Fibroblast of skin of back (primary cell): ENCODE data around the gene CDH23. TPM values are rescaled to one million over a fixed set of nuclear protein-coding genes. Genes with fewer than 3 reads are reported as not detected.
A peak's percentile ranks its signal among the peaks of the same experiment; 100 is the strongest.
"Not testable (repeated sequence)": the region's sequence is repeated elsewhere in the genome, so short reads cannot be mapped to it uniquely, and the experiment has no call there.

Source experiments
- DNase-seq: peaks from one replicate; pipeline ENCODE4 v3.0.0-alpha.2; 2013
- polyA plus RNA-seq, 2 experiments: library from polyadenylated mRNA; unstranded; fragments of 120-200 nt; gene quantifications; one replicate each; pipeline ENCODE4 v1.2.1, GENCODE V29; 2013; ENCODE audit not compliant: insufficient read length in 2 of 2

Gene CDH23
- polyA plus RNA-seq (2013, experiment 1 of 2; ENCODE audit: insufficient read length) = 0.02 TPM
- polyA plus RNA-seq (2013, experiment 2 of 2; ENCODE audit: insufficient read length) = not detected

DNA sequence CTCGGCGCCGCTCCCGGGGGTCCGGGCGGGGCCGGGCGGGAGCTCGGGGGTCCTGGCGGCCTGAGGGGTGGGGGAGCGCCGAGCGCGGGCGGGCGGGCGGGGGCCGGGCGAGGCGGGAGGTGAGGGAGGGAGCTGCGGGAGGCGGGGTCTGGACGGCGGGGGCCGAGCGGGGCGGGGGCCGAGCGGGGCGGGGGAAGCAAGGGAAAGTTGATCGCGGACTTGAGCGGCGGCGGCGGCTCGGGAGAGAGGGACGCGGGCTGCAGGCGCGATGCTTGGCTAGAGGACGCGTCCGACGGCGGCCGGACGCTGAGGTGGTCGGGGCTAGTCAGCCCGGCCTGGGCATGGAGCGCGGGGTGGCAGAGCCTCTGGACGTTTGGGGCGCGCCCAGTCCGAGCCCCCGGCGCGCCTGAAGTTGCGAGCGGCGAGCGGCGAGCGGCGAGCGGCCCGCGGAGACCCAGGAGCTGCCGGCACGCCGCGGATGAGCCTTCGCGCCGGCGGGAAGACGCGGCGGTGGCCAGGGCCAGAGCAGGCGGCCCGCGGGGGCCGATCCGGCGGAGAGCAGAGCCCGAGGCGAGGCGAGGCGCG is at the start of gene CDH23:
CDH23 (plus strand) TSS at position 210 of the 585 bp plus-strand sequence. CDS start 42,912 bp downstream, outside the sequence.
- DNase-seq = no peak

DNA sequence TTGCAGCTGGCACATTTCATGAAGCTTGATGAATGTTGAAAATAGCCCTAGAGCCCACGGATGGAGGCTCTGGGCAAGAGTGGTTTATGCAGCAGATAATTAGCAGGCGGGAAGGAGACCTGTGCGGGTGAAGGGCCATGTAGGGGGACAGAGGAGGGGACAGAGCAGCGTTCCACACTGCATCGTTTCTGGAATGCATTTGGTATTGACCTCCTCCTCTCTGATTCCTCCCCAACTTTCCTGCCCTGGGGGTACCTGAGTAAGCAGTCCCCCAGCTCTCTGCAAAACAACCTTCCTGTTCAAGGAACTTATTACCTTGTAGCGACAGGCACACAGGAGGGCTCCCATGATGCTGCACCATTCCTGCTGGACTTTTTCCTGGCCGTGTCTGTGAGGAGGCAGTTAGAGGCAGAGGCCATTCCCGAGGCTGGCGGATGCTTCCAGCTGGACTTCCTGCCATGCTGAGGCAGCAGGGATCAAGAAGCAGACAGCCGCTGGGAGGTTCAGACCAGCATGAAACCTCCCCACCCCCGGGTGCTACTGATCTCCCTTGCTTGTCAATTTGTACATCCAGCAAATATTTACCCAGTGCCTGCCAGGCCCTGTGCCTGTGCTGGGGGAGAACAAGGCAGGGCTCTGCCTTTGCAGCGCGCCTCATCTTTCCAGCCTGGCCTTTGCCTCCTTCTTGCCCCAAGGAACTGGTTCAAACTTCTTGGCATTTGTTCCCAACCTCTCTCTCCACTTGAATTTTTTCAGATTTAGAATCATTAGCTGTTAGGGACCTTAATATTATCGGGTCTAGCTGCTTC is 48.9 kb upstream of the CDH23 start:
- DNase-seq = no peak

DNA sequence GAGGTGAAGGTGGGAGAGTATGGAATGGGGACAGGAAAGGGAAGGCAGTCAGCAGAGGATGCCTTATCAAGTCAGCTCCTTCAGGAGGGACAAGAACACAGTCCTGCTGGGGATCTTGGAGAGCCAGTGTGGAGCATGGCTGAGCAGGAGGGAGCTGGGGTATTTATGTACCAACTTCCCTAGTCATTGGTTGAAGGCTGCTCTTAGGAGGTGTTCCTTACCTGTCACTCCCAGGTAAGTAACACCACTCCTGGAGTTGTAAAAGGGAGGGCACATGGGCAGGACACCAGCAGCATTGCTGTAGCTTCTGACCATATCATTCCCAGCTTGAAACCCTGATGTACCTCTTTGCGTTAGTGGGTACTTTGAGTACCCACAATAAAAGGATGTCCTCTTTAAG is 47.9 kb upstream of the CDH23 start:
- DNase-seq = no peak

DNA sequence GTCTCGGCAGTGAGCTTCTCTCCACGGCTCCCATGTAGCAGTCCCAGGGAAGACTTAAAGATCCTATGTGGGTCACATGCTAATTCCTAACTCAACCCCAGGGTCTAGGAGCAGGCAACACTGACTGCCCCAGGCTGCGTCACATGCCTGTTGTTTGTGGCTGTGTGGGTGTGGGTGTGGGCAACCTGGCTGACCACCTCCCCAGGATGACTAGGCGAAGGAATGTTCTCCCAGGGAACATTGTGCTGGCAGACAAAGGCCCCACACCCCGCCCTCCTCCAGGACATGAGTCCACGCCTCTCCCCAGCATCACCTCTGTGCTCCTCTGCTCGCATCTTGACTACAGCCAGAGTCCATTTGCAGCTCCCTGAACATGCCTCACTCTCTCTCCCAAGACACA is 47.3 kb upstream of the CDH23 start:
- DNase-seq = no peak

DNA sequence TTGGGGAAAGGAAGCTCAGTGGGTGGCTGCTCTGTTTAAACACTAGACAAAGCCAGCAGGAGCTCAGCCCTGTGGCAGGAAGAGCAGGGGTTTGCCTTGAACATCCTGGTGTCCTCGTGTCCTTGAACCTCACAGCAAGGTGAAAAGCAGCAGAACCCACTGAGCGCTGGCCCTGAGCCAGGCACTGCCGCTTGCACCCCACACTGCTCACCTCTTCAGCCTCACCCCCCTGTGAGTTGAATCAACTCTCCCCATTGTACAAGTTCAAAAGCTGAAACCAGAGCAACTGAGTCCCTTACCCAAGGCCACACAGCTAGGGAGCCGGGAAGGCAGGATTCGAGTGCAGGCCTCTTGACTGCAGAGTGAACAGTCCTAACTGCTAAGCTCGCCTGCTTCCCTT is 45.6 kb upstream of the CDH23 start:
- DNase-seq = no peak

DNA sequence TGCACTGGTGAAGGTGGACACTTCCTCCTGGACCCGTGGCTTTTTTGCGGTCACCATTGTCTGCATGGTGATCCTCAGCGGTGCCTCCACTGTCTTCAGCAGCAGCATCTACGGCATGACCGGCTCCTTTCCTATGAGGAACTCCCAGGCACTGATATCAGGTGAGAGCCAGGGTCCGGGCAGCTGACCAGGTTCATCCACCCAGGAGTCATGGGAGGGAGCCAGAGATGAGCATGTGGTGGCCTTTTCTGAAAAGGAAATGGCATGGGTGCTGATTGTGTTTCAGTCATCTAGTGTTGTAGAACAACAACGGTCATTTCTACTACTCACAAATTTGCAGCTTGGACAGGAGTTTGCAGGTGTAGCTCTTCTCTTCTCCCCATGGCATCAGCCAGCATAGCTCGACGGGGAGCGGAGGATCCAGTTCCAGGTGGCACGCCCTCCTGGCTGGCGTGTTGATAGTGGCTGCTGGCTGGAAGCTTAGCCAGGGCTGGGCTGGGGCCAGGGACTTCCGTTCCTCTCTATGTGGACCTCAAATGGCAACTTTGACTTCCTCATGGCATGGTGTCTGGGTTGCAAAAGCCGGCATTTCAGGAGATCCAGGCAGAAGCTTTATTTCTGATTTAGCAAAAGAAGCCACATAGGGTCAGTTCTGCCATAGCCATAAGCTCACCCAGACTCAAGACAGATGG is 44.9 kb upstream of the CDH23 start:
- DNase-seq = no peak

DNA sequence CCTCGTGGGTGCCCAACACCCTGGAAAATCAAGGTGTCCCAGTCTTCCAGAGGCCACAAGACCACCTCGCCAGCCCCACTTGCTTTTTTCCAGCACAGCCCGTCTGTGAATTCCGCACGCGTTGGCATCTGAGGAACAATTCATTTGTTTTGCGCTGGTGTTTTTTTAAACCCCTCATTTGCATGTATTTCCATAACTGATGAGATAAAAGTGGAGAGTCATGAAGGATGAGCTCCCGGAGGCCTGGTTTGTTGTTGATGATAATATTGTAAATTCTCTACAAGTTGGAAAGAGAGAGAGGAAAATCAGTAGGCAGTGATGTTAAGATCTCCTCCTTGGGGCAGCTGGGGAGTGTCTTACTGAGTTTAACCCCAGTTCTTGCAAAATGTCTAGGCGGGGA is 43.1 kb upstream of the CDH23 start:
- DNase-seq = no peak

DNA sequence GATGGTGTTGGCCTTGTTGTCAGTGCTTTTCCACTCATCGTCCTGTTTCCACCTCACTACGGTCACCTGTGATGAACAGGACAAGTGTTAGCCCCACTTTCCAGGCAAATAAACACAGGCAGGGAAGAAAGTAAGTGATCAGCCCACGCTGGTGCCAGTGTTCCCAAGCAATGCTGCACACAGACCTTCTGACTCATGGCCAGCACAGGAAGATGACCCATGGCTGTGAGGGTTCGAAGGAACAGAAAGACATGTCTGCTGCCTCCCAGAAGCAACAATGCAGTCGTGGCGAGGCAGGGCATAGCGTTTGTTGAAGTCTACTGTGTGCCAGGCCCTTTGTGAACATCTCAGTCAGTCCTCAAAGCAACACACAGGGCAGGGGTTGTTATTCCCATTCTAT is 41.9 kb upstream of the CDH23 start:
- no peak for DNase-seq

DNA sequence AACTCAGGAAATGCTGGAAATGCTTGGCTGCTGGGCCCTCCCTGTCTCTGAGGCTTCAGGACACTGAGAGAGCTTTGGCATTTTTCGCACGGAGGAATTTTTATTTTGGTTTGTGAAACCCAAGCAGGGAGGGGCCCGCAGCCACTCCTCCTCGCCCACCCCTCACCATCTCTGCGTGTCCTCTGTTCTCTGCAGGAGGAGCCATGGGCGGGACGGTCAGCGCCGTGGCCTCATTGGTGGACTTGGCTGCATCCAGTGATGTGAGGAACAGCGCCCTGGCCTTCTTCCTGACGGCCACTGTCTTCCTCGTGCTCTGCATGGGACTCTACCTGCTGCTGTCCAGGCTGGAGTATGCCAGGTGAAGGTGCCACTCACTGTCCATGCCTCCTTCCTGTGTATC is 40.8 kb upstream of the CDH23 start:
- no peak for DNase-seq

DNA sequence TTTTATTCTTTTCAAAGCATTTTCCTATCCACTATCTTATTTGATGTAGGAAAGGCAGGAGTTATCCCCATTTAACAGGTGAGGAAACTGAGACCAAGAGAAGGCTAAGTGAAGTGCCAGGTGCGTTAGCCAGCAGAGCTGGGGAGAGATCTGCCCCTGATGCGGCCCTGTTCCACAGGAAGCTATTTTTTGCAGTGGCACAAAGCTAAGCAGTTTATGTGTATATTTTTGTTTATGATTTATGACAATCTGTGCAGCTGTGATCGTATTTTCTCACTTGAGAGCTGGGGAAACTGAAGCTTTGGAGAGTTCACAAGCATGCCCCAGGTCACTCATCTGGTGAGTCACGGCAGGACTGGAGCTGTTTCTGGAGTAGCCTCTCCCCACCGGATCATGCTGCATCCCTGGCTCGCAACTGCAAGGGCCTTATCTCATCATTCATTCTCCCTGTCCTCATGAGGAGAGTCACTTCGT is 38.9 kb upstream of the CDH23 start:
- DNase-seq = no peak

DNA sequence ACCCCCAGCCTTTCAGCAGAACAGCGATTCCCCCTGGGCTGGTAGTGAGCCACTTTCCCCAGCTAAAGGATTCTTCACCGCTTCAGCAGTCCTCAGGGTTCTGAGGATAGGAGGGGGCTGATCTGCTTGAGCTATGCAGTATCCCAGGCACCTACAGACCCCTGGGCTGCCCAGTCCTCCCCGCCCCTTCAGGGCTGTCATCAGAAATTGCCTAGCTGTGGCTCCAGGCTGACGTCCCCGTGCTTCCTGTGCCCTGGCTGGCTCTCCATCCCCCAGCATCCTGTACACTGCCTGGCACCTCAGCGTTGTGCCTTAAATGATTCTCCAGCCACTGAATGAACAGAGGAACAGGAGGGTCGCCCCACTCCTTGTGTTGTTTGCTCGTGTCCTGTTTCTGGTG is 38.4 kb upstream of the CDH23 start:
- no peak for DNase-seq

DNA sequence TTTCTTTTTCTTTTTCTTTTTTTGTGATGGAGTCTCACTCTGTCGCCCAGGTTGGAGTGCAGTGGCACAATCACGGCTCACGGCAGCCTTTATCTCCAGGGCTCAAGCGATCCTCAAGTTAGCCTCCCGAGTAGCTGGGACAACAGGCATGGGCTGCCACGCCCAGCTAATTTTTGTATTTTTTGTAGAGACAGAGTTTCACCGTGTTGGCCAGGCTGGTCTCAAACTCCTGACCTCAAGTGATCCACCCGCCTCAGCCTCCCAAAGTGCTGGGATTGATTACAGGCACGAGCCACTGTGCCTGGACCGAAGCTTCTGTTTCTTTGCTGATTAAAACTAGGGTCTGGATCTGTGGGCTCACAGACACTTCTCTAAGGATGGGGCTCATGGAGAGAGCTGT is 37.8 kb upstream of the CDH23 start:
- DNase-seq = not testable (repeated sequence)

DNA sequence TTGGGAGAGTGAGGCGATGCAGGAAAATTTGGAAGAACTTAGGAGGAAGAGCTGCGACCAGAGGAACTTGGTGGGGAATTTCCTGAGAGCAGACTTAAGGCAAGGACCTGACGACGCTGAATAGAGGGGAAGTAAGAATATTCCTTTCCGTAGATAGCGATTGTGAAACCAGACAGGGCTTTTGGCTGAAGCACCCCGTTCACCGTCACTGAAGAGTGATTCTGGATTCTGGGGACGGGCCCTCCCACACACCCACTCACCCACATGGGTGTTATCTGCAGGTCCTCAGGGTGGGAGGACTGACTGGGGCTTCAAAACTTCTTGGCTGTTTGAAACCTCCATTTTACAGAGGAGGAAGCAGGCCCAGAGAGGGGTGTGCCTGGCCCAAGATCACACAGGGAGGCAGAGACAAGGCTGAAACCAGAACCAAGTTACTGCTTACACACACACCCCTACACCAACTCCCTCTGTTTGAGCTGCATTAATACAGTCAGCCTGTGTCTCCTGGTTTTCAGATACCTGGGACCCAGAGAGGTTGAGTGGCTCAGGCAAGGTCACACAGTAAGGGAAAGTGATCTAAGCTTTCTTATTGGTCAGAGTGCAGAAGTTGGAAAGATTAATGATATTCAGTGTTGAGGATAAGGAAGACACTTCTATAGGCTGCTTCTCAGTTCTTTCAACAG is 37.2 kb upstream of the CDH23 start:
- DNase-seq = no peak

DNA sequence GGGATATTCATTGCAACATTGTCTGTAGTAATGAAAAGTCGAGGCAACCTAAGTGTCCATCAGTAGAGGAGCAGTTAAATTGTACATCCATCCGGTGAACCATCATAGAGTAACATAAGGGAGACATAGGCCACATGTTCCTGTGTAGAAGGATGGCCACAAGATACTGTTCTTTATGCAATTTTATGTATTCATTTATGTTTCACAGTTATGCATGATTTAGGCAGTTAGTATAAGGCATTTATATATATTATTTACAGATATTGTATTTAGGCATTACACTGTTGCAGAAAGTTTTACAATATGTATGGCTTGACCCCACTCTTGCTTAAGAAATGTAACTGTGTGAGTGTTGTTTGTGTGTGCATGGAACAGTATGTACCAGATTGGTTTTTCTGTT is 36.0 kb upstream of the CDH23 start:
- DNase-seq = no peak

DNA sequence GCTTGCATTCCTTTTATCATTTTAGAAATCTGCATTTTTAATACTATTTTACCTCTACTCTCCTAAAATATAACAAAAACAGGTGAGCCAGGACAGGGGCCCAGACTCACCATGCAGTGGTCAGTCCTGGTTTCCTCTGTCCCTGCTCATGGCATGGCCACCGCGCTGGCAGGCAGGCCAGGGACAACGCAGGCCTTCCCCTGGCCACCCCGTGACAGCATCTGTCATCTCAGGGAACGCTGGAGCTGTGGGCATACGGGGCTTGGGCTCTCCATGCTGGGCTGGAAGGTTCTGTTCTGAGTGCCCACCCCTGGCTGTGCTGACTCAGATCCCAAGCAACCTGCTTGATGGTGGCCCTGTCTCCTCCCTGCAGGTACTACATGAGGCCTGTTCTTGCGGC is 35.1 kb upstream of the CDH23 start:
- no peak for DNase-seq

DNA sequence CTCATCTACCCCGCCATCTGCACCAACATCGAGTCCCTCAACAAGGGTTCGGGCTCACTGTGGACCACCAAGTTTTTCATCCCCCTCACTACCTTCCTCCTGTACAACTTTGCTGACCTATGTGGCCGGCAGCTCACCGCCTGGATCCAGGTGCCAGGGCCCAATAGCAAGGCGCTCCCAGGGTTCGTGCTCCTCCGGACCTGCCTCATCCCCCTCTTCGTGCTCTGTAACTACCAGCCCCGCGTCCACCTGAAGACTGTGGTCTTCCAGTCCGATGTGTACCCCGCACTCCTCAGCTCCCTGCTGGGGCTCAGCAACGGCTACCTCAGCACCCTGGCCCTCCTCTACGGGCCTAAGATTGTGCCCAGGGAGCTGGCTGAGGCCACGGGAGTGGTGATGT is 34.6 kb upstream of the CDH23 start:
- DNase-seq = no peak

DNA sequence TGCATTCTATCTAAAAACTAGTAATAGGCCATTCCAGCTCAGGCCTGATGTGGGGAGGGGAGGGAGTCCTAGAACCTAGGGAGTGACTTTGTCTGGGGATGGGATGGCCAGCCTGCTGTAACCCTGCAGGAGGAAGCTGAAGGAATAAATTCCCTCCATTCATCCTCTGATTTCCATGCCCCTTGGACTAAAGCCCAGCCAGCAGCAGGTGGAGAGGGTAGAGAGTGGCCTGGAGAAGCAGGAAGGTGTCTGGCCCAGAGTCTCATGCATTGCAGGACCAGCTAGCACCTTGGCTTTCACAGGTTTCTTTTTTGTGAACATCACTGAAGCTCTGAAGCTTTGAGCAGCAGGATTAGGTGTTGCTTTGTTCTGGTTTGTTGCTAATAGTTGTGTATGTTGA is 32.8 kb upstream of the CDH23 start:
- DNase-seq = no peak

DNA sequence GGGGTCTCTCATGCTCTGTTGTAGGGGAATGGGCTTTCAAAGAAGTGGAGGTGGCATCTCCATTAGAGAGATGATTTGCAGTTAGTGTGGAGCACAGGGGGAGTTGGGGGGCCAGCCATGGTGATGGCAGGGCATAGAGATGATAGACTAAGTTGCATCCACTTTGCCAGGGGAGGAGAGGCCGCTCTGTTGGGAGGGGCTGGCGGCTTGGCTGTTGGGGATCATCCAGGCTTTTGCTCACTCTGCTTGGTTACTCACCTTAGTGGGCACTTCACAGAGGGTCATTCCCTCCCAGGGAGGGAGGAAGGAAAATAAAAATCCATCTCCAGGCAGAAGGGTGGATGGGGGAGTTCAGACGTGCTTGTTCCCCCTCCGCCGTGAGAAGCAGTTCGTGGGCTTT is 31.4 kb upstream of the CDH23 start:
- no peak for DNase-seq

DNA sequence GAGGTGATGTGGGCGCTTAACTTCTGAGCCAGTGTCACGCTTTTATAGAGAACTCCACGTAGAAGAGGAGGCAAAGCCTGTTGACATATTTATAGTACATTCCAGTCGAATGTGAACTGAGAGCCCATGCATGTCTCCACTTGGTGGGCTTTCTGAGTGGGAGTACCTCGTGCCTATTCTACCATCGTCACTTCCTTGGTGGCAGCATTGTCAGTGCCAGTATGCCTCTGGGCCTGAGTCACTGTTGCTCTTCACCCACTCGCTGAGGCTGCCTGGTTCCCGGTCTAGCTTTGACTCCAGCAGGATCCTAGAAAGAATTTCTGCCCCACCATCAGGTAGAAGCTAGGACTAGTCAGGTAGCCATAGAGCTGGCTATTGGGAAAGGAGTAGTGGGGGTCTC is 30.0 kb upstream of the CDH23 start:
- DNase-seq = no peak

DNA sequence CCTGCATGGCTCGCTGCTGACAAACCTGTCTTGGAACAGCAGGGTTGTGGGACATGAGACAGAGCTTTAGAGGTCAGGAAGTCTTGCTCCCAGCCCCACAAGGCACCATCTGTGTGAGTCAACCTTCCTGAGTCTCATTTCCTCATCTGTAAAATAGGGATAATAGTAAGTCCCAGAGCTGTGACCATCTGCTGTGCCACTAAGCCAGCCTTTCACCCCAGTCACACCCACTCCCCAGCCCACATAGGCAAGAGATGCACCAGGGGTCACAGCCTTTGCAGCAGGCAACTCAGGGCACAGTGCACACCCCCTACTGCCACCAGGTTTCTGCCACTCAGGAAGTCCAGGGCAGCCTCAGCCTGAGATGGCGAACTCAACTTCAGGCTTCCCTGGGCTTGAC is 29.4 kb upstream of the CDH23 start:
- no peak for DNase-seq

DNA sequence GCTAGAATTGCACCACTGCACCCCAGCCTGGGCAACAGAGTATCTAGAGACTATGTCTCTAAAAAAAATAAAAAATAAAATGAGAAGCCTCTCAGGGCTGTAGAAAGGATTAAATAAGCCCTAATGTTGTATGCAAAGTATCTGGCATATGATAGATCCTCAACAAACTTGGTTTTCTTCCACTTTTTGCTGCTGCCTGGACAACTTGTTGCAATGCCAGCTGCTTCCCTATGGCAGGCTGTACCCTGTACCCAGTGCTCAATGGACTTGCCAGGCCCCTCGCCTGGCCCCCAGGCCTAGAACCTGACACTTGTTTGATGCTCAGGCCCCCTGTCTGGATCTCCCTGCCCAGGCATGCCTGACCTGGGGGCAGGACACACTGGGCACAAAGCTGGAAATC is 28.5 kb upstream of the CDH23 start:
- DNase-seq = no peak

DNA sequence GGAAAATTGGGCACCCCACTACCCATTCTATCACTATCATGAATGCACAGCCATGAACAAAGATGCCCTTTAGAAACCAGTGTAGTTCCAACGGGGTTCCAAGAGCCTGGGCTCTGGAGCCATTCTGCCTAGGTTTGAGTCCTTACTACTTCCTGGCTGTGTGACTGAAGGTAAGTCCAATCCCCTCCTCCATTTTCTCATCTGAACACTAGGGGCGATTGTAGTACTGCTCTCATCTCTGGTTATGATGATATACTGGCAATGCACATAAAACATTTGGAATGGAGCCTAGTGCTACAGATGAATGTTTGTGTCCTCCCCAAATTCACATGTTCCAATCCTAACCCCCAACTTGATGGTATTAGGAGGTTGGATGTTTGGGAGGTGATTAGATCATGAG is 28.1 kb upstream of the CDH23 start:
- DNase-seq = peak; percentile 4

DNA sequence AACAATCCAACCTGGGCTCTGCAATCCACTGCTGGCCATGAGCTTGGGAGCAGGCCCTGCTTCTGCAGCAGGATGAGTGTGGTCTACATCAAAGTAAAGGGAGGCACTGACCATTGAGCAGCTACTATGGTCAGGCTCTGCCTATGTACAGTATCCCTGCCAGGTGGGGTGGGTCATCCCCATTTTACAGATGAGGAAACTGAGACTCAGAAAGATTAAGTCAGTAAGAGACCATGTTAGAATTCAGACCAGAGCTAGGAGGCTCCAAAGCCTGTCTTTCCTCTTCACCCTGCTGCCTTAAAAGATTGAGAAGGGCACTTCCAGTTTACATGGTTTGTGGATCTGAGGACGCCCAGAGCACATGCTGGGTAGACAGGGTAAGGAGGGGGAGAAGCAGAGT is 27.1 kb upstream of the CDH23 start:
- DNase-seq = no peak
